ENCODE results near the gene IGFL4.
"Not testable (repeated sequence)": the region's sequence is repeated elsewhere in the genome, so short reads cannot be mapped to it uniquely, and the experiment has no call there.

Gene IGFL4

GRCh38 chr19:46040952-46041500 is at the start of gene IGFL4:
TSS of gene IGFL4 (minus strand) at chr19:46041002. CDS start at chr19:46040962, 40 bp downstream.
- FAIRE-seq: no peak

GRCh38 chr19:46090444-46090843 is 49.6 kb upstream of the IGFL4 start:
- no peak for FAIRE-seq

- FAIRE-seq: no peak
Observed at GRCh38 chr19:46089432-46089831, 48.6 kb upstream of the IGFL4 start.

- FAIRE-seq: no peak
Observed at GRCh38 chr19:46088101-46088500, 47.3 kb upstream of the IGFL4 start.

GRCh38 chr19:46085888-46086287 is 45.1 kb upstream of the IGFL4 start:
- no peak for FAIRE-seq

- FAIRE-seq: no peak
Observed at GRCh38 chr19:46082728-46083050, 41.9 kb upstream of the IGFL4 start.

- FAIRE-seq: peak; percentile 88
Observed at GRCh38 chr19:46081928-46082727, 41.3 kb upstream of the IGFL4 start.

GRCh38 chr19:46080561-46080960 is 39.8 kb upstream of the IGFL4 start:
- no peak for FAIRE-seq

- FAIRE-seq: no peak
Observed at GRCh38 chr19:46079576-46079975, 38.8 kb upstream of the IGFL4 start.

- not testable (repeated sequence) for FAIRE-seq
Observed at GRCh38 chr19:46078573-46079332, 38.0 kb upstream of the IGFL4 start.

GRCh38 chr19:46077815-46078167 is 37.0 kb upstream of the IGFL4 start:
- FAIRE-seq: peak; percentile 66

- no peak for FAIRE-seq
Observed at GRCh38 chr19:46076951-46077814, 36.4 kb upstream of the IGFL4 start.

GRCh38 chr19:46076031-46076880 is 35.5 kb upstream of the IGFL4 start:
- peak; percentile 84 for FAIRE-seq

- FAIRE-seq: no peak
Observed at GRCh38 chr19:46073268-46073922, 32.6 kb upstream of the IGFL4 start.

- no peak for FAIRE-seq
Observed at GRCh38 chr19:46069806-46070341, 29.1 kb upstream of the IGFL4 start.

GRCh38 chr19:46068345-46069258 is 27.8 kb upstream of the IGFL4 start:
- no peak for FAIRE-seq

GRCh38 chr19:46067691-46068090 is 26.9 kb upstream of the IGFL4 start:
- no peak for FAIRE-seq

GRCh38 chr19:46066471-46066870 is 25.7 kb upstream of the IGFL4 start:
- FAIRE-seq: no peak

- no peak for FAIRE-seq
Observed at GRCh38 chr19:46065486-46066071, 24.8 kb upstream of the IGFL4 start.

- FAIRE-seq: no peak
Observed at GRCh38 chr19:46063201-46063600, 22.4 kb upstream of the IGFL4 start.

Data from G401.6 (cell line).